Measurements from ENCODE around the gene USP17L10.
"Not testable (repeated sequence)": the region's sequence is repeated elsewhere in the genome, so short reads cannot be mapped to it uniquely, and the experiment has no call there.

GRCh38 chr4:9219852-9220251 lies 9.4 kb downstream of the USP17L10 start, which contains the start of gene USP17L12:
- TF ChIP-seq POLR2AphosphoS5 (IDR thresholded peaks at IDR 0.05; ENCODE audit: low read depth, low read length); TAF1 (IDR thresholded peaks at IDR 0.05; ENCODE audit: borderline replicate concordance, insufficient read depth, low read length): not testable (repeated sequence)

All from PFSK-1 (cell line).